ENCODE measurements around the gene RND1.
"Not testable (repeated sequence)": the region's sequence is repeated elsewhere in the genome, so short reads cannot be mapped to it uniquely, and the experiment has no call there.

The RND1 gene

DNA sequence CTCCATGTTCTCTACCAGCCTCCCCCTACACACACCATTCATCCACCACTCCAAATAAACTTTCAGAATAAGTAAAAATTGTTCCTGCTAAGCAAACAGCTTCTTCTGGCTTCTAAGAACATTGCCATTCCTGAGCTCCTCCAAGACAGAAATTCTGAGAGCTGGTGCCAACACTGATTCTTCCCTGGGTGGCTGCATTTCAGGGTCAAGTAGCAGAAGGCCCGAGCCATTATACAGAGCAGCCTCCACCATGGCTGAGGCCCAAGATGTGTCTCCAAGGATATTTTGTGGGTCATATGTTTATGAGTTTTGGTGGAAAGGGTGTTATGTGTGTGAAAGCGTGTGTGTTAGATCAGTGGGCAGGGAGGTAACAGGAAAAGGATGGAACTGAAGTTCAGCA is 3.5 kb upstream of the RND1 start:
- no peak for DNase-seq (ENCODE audit: low read depth in 1 of 2, low spot score in 1 of 2)

DNA sequence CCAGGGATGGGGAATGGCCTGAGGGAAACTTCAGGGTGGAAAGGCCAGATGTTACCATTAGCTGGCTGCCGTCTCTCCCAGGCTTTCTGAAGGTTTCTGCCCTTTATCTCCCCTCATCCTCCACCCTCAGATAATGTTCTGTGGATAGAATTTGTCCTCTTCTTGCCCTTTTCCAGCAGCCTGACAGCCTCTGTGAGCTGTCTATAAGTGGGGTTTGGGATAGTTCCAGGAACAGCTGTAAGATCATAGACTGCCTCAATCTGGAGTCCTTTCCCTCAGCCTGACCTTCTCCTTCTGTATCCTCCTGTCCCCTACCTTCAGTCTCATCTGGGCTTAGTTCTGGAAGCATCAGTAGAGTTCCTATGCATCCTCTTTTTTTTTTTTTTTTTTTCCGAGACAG is 2.8 kb upstream of the RND1 start:
- DNase-seq (ENCODE audit: low read depth in 1 of 2, low spot score in 1 of 2): no peak

DNA sequence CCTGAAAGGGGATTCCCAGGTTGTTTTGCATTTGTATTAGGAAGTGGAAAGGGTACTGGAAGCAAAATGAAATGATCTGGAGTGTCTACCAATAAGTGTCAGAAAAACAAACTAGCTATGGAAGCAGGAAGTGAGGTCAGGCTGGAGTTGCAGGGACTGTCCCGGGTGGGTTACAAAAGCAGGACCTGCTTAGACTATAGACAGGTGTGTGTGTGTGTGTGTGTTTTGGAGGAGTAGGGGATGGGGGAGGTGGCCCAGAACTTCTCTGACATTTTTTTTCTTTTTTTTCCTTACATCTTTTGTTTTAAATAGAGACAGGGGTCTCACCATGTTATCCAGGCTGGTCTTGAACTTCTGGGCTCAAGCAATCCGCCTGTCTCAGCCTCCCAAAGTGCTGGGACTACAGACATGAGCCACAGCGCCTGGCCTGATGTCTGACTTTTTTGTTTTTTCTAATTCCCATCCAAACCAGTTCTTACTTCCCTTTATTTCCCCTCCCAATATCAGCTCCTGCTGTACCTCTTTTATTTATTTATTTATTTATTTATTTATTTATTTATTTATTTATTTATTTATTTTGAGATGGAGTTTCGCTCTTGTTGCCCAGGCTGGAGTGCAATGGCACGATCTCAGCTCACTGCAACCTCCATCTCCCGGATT is 512 bp upstream of the RND1 start:
- DNase-seq (ENCODE audit: low read depth in 1 of 2, low spot score in 1 of 2): no peak

DNA sequence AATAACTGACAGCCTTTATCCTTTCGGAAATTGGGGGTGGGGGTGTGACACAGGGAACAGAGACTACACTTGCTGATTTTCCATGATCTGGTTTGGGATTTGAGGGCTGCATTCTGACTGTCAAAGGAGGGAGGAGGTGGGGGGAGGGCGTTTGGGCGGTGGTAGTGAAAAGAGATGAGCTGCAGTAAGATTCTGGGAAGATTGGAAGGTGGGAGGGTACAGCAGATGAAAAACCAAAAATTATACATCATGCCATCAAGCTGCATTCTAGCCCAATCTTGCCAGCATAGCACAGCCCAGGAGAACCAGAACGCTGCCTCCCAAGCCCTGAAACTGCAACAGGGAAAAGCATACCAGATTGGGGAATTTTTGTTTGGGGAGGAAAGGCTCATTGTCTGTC is 2.4 kb downstream of the RND1 start:
- no peak for DNase-seq (ENCODE audit: low read depth in 1 of 2, low spot score in 1 of 2)

DNA sequence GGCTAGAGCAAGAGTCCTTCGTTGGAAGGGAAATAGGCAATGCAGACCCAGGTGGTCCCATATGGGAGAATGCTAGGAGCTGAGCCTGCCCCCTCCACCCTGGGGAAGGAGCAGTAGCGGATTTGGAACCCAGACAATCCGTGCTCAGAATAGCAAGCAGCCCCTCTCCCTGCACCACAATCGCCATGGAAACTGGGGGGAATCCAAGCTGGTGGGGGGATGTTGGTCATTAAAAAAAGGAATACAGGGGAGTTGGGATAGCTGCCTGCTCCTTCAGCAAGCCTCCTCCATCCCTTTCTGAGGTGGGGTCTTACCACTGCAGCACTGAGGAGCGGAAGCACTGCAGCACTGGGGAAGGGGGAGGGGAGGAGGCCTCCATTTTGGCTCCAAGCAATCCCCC is 2.9 kb downstream of the RND1 start:
- no peak for DNase-seq (ENCODE audit: low read depth in 1 of 2, low spot score in 1 of 2)

DNA sequence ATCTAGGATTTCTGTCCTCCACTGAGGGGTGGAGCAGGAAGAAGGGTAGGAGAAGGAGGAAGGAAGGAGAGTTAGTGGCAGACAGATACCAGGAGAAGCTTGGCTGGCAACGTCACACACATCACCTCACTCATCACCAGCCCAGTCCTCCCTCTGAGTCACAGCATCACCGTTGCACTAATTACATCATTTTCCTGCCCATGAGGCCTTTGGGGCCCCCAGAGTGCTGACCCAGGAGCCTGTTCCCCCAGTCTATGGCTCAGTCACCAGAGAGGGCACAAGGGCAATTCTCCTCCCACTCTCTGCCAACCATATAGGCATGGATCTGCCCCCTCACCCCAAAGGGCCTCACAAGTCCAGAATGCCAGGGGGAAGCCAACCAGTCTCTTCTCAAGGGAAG is 4.6 kb downstream of the RND1 start:
- DNase-seq (ENCODE audit: low read depth in 1 of 2, low spot score in 1 of 2): no peak

DNA sequence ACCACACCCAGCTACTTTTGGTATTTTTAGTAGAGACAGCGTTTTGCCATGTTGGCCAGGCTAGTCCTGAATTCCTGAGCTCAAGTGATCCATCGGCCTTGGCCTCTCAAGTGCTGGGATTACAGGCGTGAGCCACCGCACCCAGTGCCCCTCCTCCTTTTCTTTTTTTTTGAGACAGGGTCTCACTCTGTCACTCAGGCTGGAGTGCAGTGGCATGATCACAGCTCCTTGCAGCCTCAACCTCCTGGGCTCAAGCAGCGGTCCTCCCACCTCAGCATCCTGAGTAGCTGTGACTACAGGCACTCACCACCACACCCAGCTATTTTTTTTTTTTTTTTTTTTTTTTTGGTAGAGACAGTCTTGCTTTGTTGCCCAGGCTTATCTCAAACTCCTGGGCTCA is 5.4 kb downstream of the RND1 start:
- DNase-seq (ENCODE audit: low read depth in 1 of 2, low spot score in 1 of 2): not testable (repeated sequence)

DNA sequence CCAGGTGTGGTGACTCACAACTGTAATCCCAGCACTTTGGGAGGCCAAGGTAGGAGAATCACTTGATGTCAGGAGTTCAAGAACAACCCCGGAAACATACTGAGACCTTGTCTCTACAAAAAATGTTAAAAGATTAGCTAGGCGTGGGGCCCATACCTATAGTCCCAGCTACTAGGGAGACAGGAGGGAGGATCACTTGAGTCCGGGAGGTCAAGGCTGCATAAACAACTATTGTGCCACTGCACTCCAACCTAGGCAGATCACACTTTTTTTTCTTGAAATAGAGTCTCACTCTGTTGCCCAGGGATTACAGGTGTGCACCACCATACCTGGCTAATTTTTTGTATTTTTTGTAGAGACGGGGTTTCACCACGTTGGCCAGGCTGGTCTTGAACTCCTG is 6.1 kb downstream of the RND1 start:
- no peak for DNase-seq (ENCODE audit: low read depth in 1 of 2, low spot score in 1 of 2)

DNA sequence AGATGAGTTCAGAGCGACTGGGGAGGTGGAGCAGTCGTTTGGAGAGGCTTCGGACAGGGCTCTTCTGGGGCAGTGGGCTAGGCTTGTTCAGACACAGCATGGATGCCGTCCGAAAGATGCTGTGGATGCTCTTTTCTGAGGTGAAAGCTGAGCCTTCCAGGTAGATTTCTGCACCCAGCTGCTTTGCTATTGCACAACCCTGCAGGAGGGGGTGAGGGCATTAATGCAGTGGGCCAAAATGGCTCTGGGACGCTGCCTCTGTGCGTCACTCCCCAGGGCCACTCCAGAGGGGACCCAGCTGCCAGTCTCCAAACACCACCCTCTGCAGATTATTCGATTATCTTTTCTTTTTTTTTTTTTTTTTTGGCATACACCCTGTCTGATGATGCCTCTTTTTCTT is 7.6 kb downstream of the RND1 start:
- no peak for DNase-seq (ENCODE audit: low read depth in 1 of 2, low spot score in 1 of 2)

DNA sequence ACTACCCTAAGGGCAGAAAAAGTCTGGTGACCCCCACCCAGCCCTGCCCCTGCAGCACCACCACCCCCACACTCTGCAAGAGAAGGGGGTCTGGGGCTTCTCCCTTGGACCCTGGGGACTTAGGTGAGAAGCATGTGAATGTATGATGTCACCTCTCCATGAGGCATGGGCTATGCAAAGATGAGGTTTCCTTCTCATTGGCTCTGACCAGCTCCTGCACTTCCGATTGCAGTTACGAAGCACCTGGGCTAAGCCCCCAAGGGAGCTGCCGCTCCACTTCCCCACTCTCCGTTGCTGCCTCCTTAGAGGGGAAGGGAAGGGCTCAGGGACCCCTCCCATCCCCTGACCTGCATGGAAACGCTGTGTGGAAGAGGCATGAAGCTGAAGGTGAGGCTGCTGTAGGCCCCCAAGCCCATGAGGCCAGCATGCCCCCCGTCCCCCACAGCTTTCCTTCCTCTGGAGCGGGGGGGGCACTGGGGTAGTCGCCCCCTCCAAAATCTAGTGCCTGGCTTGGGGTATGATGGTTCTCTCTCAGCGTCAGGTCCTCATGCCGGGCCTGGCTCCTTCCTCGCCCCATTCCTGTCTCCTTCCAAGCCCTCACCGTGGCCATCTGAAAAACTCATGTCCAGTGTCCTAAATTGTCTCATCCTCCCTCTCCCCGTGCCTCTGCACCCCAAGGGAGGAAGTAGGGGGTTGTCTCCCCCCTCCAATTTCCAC is 8.2 kb downstream of the RND1 start:
- no peak for DNase-seq (ENCODE audit: low read depth in 1 of 2, low spot score in 1 of 2)

DNA sequence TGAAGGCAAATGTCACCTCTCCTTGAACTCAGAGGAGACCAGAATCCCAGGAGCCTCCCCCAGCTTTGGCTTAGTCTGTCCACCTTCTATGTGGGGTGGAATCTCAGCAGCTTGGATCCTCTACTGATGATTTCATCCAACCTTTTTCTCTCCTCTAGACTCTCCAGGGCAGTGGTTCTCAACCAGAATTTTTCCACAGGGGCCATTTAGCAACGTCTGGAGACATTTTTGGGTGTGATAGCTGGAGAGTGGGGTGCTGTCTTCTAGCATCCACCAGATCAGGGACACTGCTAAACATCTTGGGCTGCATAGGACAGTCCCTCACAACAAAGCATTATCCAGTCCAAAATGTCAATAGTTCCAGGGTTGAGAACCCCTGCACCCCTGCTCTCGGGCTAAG is 9.3 kb downstream of the RND1 start:
- DNase-seq (ENCODE audit: low read depth in 1 of 2, low spot score in 1 of 2): no peak

DNA sequence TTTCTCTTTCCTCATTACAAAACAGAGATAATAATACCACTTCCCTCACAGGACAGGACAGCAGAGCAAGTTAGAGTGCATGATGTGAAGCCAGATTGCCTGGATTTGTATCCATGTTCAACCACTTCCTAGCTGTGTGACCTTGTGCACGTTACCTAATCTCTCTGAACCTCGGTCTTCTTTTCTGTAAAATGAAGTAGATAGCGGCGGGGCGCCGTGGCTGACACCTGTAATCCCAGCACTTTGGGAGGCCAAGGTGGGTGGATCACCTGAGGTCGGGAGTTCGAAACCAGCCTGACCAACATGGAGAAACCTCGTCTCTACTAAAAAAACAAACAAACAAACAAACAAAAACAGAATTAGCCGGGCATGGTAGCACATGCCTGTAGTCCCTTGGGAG is 10.7 kb downstream of the RND1 start:
- not testable (repeated sequence) for DNase-seq (ENCODE audit: low read depth in 1 of 2, low spot score in 1 of 2)

DNA sequence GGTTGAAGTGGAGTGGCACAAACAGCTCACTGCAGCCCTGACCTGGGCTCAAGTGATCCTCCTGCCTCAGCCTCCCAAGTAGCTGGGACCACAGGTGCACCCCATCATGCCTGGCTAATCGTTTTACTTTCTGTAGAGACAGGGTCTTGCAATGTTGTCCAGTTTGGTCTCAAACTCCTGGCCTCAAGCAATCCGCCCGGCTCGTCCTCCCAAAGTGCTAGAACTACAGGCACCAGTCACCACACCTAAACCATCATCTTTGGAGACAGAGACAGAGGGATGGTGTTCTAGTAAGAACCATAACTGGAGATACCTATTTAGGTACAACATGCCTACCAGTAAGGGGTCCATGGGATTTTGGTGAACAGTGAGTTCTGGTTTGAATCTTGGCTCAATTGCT is 11.2 kb downstream of the RND1 start:
- DNase-seq (ENCODE audit: low read depth in 1 of 2, low spot score in 1 of 2): no peak

DNA sequence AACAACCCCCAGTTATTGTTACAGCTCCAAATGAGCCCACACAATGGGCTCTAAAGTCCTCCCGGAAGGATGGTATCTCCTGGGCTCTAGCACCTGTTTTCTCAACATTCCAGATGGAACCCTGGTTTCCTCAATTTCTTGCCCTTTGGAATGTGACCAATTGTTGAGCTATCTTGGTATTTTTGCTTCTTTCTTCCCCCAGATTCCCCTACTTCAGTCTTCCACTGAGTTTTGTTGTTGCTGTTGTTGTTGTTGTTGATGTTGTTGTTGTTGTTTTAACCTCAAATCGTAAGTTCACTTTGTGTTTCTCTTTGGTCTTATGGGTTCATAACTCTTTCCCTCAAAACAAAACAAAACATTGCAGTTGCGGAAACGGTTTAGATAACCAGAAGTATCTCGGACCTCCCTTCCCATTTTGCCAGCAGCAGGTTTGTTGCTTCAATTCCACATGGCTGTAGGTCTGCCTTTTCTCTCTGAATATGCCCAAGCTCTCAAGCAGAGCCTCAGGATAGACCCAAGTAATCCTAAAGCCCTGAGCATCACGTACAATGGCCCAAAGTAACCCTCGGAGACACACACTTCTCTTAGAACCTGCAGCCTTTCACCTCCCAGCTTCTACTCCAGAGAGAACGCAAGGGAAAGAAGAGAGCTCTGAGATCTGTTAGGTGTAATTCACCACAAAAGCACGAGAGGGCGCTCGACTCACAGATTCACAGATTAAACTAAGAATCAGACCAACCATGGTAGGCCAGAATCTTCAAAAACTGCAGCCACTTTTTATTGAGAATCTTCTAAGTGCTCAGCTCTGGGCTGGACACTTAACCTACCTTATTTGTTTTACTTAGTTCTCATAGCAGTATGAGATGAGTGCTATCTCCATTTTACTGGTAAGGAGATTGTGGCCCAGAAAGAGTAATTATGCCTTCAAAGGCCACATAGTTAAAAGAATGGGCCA is 12.7 kb downstream of the RND1 start:
- peak; percentile 56 to 72 for DNase-seq (ENCODE audit: low read depth in 1 of 2, low spot score in 1 of 2)

DNA sequence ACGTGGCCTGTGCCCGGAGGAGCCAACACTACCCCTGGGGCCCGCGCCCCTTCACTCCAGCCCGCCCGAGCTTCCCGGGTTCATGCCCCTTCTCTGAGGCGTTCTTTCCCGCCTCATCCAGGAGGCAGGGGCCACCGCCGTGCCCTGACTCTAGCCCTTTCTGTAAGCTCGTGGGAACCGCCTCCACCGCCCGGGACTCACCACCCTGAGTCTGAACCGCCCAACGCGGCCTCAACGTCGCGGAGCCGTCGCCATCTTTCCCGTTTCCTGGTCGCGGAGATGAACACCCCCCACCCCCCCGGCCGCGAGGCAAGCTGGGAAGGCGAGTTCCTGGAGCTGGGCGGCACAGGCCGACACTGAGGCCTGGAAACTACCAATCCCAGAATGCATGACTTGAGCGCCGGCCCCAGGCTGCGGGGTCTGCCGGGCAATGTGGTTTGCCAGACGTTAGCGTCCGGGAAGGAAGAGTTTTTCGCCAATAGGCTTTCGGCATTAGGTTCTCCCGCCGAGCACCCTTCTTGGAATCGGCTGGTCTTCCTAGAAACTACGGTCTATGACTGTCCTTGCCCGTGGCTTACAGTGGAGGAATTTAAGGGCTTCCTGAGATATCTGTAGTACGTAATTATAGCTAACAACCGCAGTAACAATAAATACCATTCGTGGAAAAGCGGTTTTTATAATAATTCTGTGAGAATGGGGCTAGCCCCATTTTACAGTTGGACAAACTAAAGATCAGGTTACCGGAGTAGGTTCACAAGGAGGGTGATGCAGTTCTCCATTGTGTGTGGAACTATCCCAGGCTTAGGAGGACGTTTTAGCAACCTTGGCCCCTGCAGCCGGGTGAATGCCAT is 13.6 kb downstream of the RND1 start, which contains the start of gene DDX23:
DDX23 (minus strand) TSS at position 281 of the 851 bp plus-strand sequence. CDS start 6,381 bp downstream, outside the sequence.
- DNase-seq (ENCODE audit: low read depth in 1 of 2, low spot score in 1 of 2): peak; percentile 82 to 86

DNA sequence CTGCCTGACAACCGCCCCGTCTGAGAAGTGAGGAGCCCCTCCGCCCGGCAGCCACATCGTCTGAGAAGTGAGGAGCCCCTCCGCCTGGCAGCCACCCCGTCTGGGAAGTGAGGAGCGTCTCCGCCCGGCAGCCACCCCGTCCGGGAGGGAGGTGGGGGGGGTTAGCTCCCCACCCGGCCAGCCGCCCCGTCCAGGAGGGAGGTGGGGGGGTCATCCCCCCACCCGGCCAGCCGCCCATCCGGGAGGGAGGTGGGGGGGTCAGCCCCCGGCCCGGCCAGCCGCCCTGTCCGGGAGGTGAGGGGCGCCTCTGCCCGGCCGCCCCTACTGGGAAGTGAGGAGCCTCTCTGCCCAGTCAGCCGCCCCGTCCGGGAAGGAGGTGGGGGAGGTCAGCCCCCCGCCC is 23.6 kb downstream of the RND1 start:
- not testable (repeated sequence) for DNase-seq (ENCODE audit: low read depth in 1 of 2, low spot score in 1 of 2)

DNA sequence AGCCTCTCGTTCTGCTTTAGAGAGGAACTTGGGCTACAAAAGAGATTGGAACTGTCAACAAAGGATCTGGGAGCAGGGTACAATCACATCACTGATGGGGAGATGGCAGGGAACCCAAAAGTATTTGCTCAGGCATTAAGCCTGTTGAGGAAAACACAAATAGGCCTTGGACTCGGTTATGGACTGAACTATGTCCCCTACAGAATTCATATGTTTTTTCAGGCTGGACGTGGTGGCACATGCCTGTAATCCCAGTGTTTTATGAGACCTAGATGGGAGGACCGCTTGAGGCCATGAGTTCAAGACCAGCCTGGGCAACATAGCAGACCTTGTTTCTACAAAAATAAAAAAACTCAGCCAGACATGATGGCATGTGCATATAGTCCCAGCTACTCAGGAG is 27.6 kb downstream of the RND1 start:
- no peak for DNase-seq (ENCODE audit: low read depth in 1 of 2, low spot score in 1 of 2)

DNA sequence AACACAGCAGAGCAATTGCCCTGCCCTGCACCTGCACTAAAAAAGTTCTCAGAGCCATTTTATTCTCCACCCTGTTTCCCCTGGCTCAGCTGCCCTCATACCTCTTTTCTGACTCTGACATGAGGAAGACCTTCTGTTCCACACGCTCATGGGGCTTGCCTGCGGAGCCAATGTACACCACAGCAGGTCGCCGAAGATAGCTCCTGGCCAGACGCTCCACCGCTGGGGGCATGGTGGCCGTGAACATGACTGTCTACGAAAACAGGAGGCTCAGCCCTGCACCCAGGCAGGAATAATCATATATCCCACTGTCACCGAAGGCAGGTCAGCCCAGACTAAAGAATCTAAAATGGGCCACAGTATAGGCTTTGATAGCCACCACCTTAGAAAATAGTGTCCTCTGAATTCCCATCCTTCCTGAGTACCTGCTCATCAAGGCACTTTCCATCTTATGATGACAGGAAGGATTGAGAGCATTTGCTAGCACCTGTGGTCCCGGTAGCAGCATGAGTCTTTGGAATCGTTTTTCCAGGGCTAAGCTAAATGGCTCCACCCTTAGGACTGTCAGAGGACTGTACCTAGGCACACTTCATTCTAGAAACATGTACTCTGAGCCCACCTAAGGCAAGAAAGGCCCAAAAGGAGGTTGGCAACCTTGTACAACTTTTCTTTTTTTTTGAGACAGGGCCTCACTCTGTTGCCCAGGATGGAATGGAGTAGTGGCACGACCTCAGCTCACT is 33.2 kb downstream of the RND1 start:
- DNase-seq (ENCODE audit: low read depth in 1 of 2, low spot score in 1 of 2): no peak

DNA sequence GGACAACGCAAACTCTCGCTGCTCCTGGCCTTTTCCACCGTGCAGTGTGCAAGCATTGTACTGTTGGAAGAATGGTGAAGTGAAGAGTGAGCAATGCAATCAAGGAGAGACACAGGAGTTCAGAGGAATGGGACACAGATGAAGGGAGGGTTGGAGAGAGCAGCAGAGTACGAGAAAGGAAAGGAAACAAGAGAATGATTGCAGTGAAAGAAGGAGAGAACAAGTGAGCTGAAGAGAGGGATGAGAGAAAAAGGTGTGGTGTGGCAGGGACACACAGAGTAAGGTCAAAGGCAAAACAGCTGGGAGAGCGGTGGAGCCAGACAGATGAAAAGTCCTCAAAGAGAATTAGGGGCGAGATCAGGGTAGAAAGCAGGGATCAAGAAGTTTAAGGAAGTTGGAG is 34.4 kb downstream of the RND1 start:
- no peak for DNase-seq (ENCODE audit: low read depth in 1 of 2, low spot score in 1 of 2)

Data from stimulated activated CD4-positive, alpha-beta T cell treated with anti-CD3 and anti-CD28 coated beads, Interleukin-15, amount 100 ng/mL, for 1 hour (primary cell).